ENCODE results near the gene SRPK2.

DNA sequence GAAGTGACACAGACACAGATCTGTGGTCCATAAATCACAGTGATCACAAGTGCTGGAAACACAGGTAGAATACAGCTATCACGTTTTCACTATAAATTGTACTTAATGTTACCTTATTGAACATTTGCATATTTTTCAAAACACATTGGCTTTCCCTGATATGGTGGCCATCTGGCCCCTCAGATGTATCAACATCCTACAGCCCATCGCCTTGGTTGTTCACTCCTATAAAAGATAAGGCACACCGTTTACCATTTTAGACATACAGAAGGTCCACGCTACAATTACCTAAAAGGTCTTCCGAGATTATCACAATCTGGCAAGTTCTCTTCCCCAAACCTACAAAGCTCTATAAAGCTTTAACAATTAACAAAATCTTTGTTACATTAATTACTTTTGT lies 91.4 kb downstream of the SRPK2 start:
- TF ChIP-seq, protein P1, sequence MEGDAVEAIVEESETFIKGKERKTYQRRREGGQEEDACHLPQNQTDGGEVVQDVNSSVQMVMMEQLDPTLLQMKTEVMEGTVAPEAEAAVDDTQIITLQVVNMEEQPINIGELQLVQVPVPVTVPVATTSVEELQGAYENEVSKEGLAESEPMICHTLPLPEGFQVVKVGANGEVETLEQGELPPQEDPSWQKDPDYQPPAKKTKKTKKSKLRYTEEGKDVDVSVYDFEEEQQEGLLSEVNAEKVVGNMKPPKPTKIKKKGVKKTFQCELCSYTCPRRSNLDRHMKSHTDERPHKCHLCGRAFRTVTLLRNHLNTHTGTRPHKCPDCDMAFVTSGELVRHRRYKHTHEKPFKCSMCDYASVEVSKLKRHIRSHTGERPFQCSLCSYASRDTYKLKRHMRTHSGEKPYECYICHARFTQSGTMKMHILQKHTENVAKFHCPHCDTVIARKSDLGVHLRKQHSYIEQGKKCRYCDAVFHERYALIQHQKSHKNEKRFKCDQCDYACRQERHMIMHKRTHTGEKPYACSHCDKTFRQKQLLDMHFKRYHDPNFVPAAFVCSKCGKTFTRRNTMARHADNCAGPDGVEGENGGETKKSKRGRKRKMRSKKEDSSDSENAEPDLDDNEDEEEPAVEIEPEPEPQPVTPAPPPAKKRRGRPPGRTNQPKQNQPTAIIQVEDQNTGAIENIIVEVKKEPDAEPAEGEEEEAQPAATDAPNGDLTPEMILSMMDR (IDR thresholded peaks at IDR 0.05), result no peak
- TF ChIP-seq POLR2AphosphoS5 (IDR thresholded peaks at IDR 0.05) (no peak), EP300 (IDR thresholded peaks at IDR 0.05) (no peak)

Measured in sigmoid colon (tissue), 4 donors.